Fibroblast of villous mesenchyme (primary cell): ENCODE data around the gene SMC1B. TPM values are rescaled to one million over a fixed set of nuclear protein-coding genes. Genes with fewer than 3 reads are reported as not detected.

Experiments
- DNase-seq: peaks from one replicate; pipeline ENCODE4 v3.0.0-alpha.2; 2010; ENCODE audit warnings: low read depth
- H3K4me3 ChIP-seq: 2 replicates; pipeline ENCODE4 v1.5.1; 2011; ENCODE audit warnings: low read depth, mild to moderate bottlenecking, low read length
- total RNA-seq: library from RNA; depleted of rRNA; stranded (reverse); fragments of >200 nt; gene quantifications from 2 replicates; pipeline ENCODE4 v1.2.3, GENCODE V29; 2012
- TF ChIP-seq, protein P1 (sequence below): IDR thresholded peaks from 2 replicates; pipeline ENCODE4 v1.5.1; 2012; ENCODE audit warnings: low read depth, mild to moderate bottlenecking, low read length; ENCODE audit not compliant: insufficient read depth

Gene SMC1B
- total RNA-seq, 1 donor = not detected

DNA sequence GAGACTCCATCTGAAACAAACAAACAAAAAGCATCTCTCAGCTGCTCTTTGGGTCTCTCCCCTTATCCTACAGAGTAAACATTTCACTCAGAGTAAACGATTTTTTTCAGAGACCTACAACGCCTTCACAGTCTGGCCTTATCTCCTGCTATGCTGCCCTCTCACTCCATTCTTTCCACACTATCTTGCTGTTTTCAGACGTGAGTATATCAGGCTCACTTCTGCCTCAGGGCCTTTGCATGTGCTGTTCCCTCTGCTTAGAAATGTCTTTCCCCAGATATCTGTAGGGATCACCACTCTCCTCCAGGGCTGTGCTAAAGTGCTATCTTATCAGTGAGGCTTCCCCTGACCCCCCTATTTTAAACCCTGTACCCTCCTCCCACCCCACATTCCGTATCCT is 6.6 kb upstream of the SMC1B start:
- no peak for DNase-seq
- H3K4me3 ChIP-seq = no peak overlapping the region
- TF ChIP-seq, protein P1, sequence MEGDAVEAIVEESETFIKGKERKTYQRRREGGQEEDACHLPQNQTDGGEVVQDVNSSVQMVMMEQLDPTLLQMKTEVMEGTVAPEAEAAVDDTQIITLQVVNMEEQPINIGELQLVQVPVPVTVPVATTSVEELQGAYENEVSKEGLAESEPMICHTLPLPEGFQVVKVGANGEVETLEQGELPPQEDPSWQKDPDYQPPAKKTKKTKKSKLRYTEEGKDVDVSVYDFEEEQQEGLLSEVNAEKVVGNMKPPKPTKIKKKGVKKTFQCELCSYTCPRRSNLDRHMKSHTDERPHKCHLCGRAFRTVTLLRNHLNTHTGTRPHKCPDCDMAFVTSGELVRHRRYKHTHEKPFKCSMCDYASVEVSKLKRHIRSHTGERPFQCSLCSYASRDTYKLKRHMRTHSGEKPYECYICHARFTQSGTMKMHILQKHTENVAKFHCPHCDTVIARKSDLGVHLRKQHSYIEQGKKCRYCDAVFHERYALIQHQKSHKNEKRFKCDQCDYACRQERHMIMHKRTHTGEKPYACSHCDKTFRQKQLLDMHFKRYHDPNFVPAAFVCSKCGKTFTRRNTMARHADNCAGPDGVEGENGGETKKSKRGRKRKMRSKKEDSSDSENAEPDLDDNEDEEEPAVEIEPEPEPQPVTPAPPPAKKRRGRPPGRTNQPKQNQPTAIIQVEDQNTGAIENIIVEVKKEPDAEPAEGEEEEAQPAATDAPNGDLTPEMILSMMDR = no peak

DNA sequence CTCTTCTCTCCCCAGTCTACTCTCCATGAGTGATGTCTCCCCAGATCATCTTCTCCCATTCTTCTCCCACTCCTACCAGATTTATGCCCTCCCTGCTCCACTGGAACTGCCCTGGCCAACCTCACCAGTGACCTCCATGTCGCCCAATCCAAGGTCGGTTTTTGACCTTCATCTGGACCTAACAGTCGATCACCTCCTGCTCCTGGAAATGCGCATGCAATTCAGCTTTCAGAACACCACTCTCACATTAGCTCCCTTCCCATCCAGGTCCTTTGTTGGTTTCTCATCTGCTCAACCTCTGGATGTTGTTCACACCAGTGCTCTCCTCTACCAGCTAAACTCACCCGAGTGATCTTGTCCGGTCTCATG is 5.4 kb upstream of the SMC1B start:
- no peak for DNase-seq
- H3K4me3 ChIP-seq = no peak overlapping the region
- TF ChIP-seq, protein P1 = no peak

DNA sequence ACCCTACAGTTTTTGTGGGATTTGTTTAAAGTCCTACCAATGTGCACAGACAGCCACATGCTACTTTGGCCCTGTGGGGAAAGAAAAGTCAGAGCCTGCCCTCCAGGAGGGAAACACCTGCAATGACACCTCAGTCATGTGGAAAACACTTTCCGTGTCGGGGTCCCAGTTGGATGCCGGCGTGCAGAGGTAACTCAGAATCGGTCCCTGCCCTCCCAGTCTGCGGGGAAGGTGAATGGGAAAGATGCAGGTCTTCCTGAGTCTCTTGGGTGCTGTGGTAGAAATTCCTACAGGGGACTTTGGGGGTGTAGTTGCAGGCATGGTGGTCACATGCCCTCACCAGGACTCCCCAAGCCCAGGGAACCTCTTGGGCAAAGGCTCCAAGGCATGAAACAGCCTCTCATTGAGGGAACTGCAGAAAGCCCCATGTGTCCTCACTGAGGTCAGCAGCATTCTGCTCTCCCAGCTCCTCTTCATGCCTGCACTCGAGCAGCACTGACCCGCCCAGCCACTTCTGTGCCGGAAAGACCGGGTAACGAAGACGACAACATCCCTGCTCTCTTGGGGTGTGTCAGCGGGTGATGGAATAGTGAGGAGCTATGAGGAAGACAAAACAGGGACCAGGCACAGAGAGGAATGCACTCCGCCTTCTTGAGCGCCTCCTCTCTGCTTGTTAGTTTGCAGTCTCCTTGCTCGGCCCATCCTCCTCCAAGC is 4.8 kb upstream of the SMC1B start:
- H3K4me3 ChIP-seq = no peak overlapping the region
- DNase-seq = no peak
- TF ChIP-seq, protein P1 = no peak

DNA sequence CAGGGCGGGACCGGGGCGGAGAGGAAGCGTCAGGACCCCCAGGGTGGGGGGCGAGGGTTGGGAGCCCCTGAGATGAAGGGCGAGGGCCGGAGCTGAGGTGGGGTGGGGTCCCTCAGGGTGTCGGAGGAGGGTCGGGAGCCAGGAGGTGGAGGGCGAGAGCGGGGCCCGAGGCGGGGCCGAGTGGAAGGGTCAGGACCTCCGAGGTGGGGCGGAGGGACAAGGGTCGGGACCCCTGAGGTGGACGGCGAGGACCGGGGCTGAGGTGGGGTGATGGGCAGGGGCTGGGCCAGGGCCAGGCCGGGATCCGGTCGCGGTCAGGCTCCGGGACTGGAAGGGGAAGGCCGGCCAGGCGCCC is 409 bp downstream of the SMC1B start:
- DNase-seq = no peak

DNA sequence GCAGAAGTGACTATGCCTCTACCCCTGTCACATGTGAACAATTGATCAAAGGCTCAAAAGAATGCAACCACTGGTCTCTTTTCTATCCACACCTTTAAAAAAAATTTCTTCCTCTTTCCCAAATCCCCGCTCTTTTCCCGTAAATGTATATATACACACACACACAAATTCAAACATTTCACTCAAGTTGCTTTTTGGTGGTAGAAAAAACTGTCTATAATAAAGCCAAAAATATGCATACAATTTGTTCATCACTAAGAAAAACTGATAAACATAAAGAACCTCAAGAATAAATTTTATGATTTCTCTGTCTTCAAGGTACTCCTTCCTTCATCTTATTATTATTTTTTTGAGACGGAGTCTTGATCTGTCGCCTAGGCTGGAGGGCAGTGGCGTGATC is 5.6 kb downstream of the SMC1B start:
- TF ChIP-seq, protein P1 = no peak
- H3K4me3 ChIP-seq = no peak overlapping the region

More for the DNA sequence above, 409 bp downstream of the SMC1B start:
- peak overlapping the region; percentile 78 for H3K4me3 ChIP-seq
- TF ChIP-seq, protein P1 = no peak

DNA sequence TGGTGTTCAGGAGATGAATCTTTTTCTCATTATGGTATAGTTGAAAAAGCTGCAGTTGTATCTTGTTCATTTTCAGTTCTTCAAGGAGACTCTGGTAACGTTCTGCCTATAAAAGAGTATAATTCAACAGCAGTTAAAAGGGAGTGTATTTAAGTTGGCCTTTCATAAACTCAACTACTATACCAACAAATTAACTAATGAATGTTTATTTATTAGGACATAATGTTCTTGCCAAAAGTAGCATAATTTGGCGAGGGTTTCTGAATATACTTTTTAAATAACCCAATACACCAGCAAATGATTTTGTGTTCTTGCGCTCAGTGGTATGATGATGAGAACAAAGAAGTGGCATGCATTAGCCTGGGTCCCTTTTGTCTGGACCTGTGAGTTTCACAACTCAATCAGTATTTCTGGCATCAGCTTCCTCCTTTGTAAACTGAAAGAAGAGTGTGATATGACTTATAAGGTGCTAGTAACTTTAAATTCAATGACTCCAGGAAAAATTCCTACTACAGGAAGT is 10.9 kb downstream of the SMC1B start:
- no peak for DNase-seq
- TF ChIP-seq, protein P1 = no peak
- H3K4me3 ChIP-seq = no peak overlapping the region

More for the DNA sequence above, 5.6 kb downstream of the SMC1B start:
- DNase-seq = no peak
